Measurements from ENCODE around the gene KCND3. TPM values are rescaled to one million over a fixed set of nuclear protein-coding genes. Genes with fewer than 3 reads are reported as not detected.

Gene KCND3
- polyA plus RNA-seq, 1 donor from 2014 or later, result 7.8 TPM

DNA sequence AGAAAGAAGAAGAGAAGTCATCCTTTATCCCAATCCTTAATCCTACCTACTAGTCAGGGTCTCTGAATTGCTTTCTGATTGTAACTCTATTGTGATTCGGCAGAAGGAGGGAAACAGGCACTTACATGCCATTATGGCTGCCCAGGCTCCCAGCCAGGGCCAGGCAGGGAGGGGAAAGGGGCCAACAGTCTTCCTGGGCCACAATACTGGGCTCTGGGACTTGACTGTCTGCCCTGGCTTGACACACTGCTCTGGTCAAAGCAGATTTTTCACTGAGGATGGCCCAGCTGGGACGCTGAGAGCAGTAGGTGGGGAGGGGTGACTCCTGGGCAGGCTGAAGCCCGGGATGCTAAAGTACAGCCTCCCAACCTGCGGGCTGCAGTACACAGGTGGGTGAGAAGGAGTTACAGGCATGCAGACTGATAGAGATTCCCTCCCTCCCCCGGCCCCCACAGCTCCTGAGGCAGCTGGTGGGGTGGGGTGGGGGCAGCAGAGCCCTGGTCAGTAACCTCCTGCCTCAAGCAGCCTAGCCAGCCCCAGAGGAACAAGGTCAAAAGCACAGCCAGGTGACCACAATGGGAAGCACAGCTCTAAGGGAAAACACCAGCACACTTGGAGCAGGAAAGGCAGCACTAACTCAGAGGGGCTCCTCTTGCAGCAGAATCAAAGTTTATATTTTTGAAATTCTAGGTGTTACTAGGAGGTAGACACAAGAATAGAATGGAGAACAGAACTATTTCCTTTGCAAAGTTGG, 25.3 kb downstream of the KCND3 start:
- no peak overlapping the region for H3K27ac ChIP-seq (ENCODE audit: low read length)
- H3K4me2 ChIP-seq (ENCODE audit: low read length), result no peak overlapping the region
- TF ChIP-seq POLR2AphosphoS5 (IDR thresholded peaks at IDR 0.05) (no peak), CTCF (IDR thresholded peaks at IDR 0.05; ENCODE audit: poor library complexity, severe bottlenecking) (no peak), RAD21 (conservative IDR thresholded peaks at IDR 0.05) (no peak), SMC3 (conservative IDR thresholded peaks at IDR 0.05; ENCODE audit: poor library complexity) (no peak), EZH2 (IDR thresholded peaks at IDR 0.05; ENCODE audit: borderline replicate concordance, insufficient read depth, low read length, poor library complexity, severe bottlenecking) (no peak), EP300 (conservative IDR thresholded peaks at IDR 0.05; ENCODE audit: poor library complexity, severe bottlenecking) (no peak)
- TF ChIP-seq, protein P1, sequence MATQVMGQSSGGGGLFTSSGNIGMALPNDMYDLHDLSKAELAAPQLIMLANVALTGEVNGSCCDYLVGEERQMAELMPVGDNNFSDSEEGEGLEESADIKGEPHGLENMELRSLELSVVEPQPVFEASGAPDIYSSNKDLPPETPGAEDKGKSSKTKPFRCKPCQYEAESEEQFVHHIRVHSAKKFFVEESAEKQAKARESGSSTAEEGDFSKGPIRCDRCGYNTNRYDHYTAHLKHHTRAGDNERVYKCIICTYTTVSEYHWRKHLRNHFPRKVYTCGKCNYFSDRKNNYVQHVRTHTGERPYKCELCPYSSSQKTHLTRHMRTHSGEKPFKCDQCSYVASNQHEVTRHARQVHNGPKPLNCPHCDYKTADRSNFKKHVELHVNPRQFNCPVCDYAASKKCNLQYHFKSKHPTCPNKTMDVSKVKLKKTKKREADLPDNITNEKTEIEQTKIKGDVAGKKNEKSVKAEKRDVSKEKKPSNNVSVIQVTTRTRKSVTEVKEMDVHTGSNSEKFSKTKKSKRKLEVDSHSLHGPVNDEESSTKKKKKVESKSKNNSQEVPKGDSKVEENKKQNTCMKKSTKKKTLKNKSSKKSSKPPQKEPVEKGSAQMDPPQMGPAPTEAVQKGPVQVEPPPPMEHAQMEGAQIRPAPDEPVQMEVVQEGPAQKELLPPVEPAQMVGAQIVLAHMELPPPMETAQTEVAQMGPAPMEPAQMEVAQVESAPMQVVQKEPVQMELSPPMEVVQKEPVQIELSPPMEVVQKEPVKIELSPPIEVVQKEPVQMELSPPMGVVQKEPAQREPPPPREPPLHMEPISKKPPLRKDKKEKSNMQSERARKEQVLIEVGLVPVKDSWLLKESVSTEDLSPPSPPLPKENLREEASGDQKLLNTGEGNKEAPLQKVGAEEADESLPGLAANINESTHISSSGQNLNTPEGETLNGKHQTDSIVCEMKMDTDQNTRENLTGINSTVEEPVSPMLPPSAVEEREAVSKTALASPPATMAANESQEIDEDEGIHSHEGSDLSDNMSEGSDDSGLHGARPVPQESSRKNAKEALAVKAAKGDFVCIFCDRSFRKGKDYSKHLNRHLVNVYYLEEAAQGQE (IDR thresholded peaks at IDR 0.05; ENCODE audit: borderline replicate concordance), result no peak

DNA sequence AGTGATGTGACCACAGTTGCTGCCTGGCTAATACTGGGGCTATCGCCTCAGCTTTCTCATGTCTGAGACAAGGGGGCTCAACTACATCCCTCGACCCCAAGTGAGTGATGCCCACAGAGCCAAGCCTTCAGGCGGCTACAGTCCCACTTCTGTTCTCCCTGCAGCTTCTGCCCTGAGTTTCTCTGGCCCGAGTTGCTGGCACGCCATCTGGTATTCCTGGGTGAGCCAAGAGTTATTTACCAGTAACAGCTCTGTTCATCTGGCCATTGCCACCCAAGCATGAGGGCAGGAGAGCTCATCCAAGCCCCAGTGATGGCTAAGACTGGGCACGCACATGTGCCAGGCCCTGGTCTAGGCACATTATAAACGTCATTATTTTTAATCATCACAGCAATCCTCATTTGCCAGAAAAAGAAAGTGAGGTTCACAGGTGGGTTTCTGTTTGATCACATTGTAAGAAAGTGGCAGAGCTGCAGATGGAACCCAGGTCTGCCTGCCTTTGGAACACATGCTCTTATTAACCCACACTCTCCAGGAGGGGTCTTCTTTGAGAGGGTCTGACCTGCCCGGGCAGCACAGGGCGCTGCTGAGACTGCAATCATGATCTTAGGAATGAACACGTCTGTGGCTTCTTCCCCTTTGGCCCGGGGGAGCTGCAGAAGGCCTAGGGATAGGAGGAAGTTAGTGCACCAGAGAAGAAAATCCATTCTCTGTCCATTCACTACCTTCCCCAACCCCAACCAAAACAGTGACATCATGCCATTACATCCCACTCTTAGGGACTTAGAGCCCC, 27.5 kb downstream of the KCND3 start:
- no peaks in the 10 kb centered on the region for H3K36me3 ChIP-seq (ENCODE audit: insufficient read depth, low read length)
- TF ChIP-seq SMC3 (conservative IDR thresholded peaks at IDR 0.05; ENCODE audit: poor library complexity) (no peak), RAD21 (conservative IDR thresholded peaks at IDR 0.05) (no peak), EP300 (conservative IDR thresholded peaks at IDR 0.05; ENCODE audit: poor library complexity, severe bottlenecking) (no peak), POLR2AphosphoS5 (IDR thresholded peaks at IDR 0.05) (no peak), EZH2 (IDR thresholded peaks at IDR 0.05; ENCODE audit: borderline replicate concordance, insufficient read depth, low read length, poor library complexity, severe bottlenecking) (no peak), CTCF (IDR thresholded peaks at IDR 0.05; ENCODE audit: poor library complexity, severe bottlenecking) (no peak), MXI1 (conservative IDR thresholded peaks at IDR 0.05; ENCODE audit: poor library complexity, severe bottlenecking) (no peak)
- TF ChIP-seq, protein P1 (IDR thresholded peaks at IDR 0.05; ENCODE audit: borderline replicate concordance), result no peak
- no peaks in the 10 kb centered on the region for H3K79me2 ChIP-seq (replicated peaks; ENCODE audit: insufficient read depth, low read length)
- H3F3A ChIP-seq (ENCODE audit: insufficient read depth, low read length, poor library complexity, severe bottlenecking), result no peaks in the 10 kb centered on the region
- no peaks in the 10 kb centered on the region for H4K20me1 ChIP-seq (ENCODE audit: insufficient read depth)
- H3K4me3 ChIP-seq (ENCODE audit: low read length), result no peak overlapping the region
- H3K9me3 ChIP-seq (ENCODE audit: low read length), result no peaks in the 10 kb centered on the region
- no peaks in the 10 kb centered on the region for H3K9me2 ChIP-seq (ENCODE audit: insufficient read depth, low read length)
- H3K4me2 ChIP-seq (ENCODE audit: low read length), result no peak overlapping the region
- H2AFZ ChIP-seq (ENCODE audit: low read depth, low read length), result no peak overlapping the region
- H3K27ac ChIP-seq (ENCODE audit: low read length), result no peak overlapping the region
- no peaks in the 10 kb centered on the region for H3K27me3 ChIP-seq (ENCODE audit: insufficient read depth, low read depth, low read length)
- no peak overlapping the region for H3K9ac ChIP-seq (ENCODE audit: low read length)

More for the DNA sequence above, 25.3 kb downstream of the KCND3 start:
- Histone ChIP-seq H3F3A (ENCODE audit: insufficient read depth, low read length, poor library complexity, severe bottlenecking) (no peaks in the 10 kb centered on the region), H3K9me2 (ENCODE audit: insufficient read depth, low read length) (no peaks in the 10 kb centered on the region), H3K9ac (ENCODE audit: low read length) (no peak overlapping the region), H3K4me3 (ENCODE audit: low read length) (no peak overlapping the region), H3K9me3 (ENCODE audit: low read length) (no peaks in the 10 kb centered on the region), H2AFZ (ENCODE audit: low read depth, low read length) (no peak overlapping the region), H3K27me3 (ENCODE audit: insufficient read depth, low read depth, low read length) (no peaks in the 10 kb centered on the region), H3K79me2 (replicated peaks; ENCODE audit: insufficient read depth, low read length) (no peaks in the 10 kb centered on the region), H4K20me1 (ENCODE audit: insufficient read depth) (no peaks in the 10 kb centered on the region), H3K36me3 (ENCODE audit: insufficient read depth, low read length) (no peaks in the 10 kb centered on the region)
